Psoas muscle (tissue), 8 donors: ENCODE data around the gene ELP2. TPM values are rescaled to one million over a fixed set of nuclear protein-coding genes. Genes with fewer than 3 reads are reported as not detected.

Source experiments
- ATAC-seq, 4 donors: fragments of 200-7000 bp; cut with Tn5 transposase; one replicate each; pipeline ENCODE4 v1.9.1; 2020; ENCODE audit warnings: moderate library complexity in 3 of 4, mild to moderate bottlenecking in 2 of 4
- DNase-seq, 2 donors: peaks; one replicate each; pipeline ENCODE4 v3.0.0-alpha.2; 2020
- H3K27ac ChIP-seq: fragments of 200-600 bp; one replicate; pipeline ENCODE4 v1.8.0; 2022
- H3K27me3 ChIP-seq, 3 donors: fragments of 200-600 bp in 1 of 3; one replicate each; pipeline versions ENCODE4 v1.6.1 to v1.8.0; 2013 to 2022; ENCODE audit warnings: low read length in 2 of 3, mild to moderate bottlenecking in 2 of 3, moderate library complexity in 1 of 3; ENCODE audit not compliant: insufficient read depth in 3 of 3
- H3K36me3 ChIP-seq, 2 donors: fragments of 200-600 bp in 1 of 2; one replicate each; pipeline versions ENCODE4 v1.6.1 to v1.8.0; 2013 to 2022; ENCODE audit warnings: low read depth in 1 of 2, mild to moderate bottlenecking in 1 of 2, moderate library complexity in 1 of 2; ENCODE audit not compliant: insufficient read depth in 1 of 2
- H3K4me1 ChIP-seq: fragments of 200-600 bp; one replicate; pipeline ENCODE4 v1.8.0; 2022
- H3K4me3 ChIP-seq: fragments of 200-600 bp; one replicate; pipeline ENCODE4 v1.8.0; 2022; ENCODE audit warnings: mild to moderate bottlenecking
- H3K9me3 ChIP-seq: fragments of 200-600 bp; one replicate; pipeline ENCODE4 v1.8.0; 2022
- CTCF ChIP-seq: fragments of 200-600 bp; IDR thresholded peaks from one replicate; pipeline ENCODE4 v1.8.0; 2022; ENCODE audit warnings: antibody characterized with exemption
- WGBS, 3 donors: extraction: QIAGEN DNeasy Blood & Tissue Kit; methylation state at CpG; one replicate each; pipeline versions ENCODE4 v1.1.6 to v1.1.7; 2013; 5-methylcytosine and 5-hydroxymethylcytosine counted together
- intact Hi-C, 2 donors: fragments of 100-400 bp; cut with DNase I; formaldehyde crosslinking; loops; one replicate each; pipeline versions ENCODE4 v1.11.0 to v1.14.2; 2022
- polyA plus RNA-seq, 3 donors: library from polyadenylated mRNA; stranded (reverse); fragments of 200-250 nt; gene quantifications; one replicate each; pipeline ENCODE4 v1.2.3, GENCODE V29; 2013
- total RNA-seq, 4 donors: library from RNA; stranded (reverse); fragmentation: NEBNext Ultra II Directional in 2 of 4; extraction: Animal tissue kit (Norgen Biotek cat#: 25700) in 2 of 4; gene quantifications; one replicate each; pipeline versions ENCODE4 v1.2.1 to v1.2.4, GENCODE V29; 2021 to 2023
- donor health status: healthy with polysubstance abuse.
- donor health status: DM: no; HTN: no; CAD: no; lungs with moderate emphysema.
- donor health status: Bipolar disorder and iron deficiency.
- donor health status: healthy.
- donor health status: DM: yes; HTN: yes; CAD: no.
- donor health status: DM: no; HTN: no; CAD: no.
- donor health status: DM: no; HTN: no; CAD: no.
- donor health status: DM: yes; HTN: yes; CAD: no.

Gene ELP2
- total and polyA plus RNA-seq, 7 donors: 25.0 to 65.5 (median 54.7) TPM

GRCh38 chr18:36181441-36181840, 51.7 kb downstream of the ELP2 start:
- WGBS, 3 donors: 80 to 82% (median 81%) methylated on average over 6 of the region's 6 CpGs
- ATAC-seq: no peak

GRCh38 chr18:36181898-36182506, 52.3 kb downstream of the ELP2 start:
- no peaks in the 10 kb centered on the region for H3K4me1 ChIP-seq
- H3K36me3 ChIP-seq: peaks cover 0 to 6% of the 10 kb centered on the region in 2 donors
- TF ChIP-seq CTCF: no peak
- DNase-seq (no peak), ATAC-seq (no peak)
- H3K4me3 ChIP-seq: no peak overlapping the region
- intact Hi-C loops: loop anchor here in 1 of 2 donors (10.0 kb wide), 2 partner anchors 167 to 393 kb away; no protein-coding TSS in a partner anchor
- 83 to 88% (median 86%) methylated on average over 3 of the region's 3 CpGs for WGBS, 3 donors
- peaks cover 0 to 9% (median 0%) of the 10 kb centered on the region in 3 donors for H3K27me3 ChIP-seq
- H3K9me3 ChIP-seq: no peaks in the 10 kb centered on the region
- no peak overlapping the region for H3K27ac ChIP-seq

More at GRCh38 chr18:36181441-36181840, 51.7 kb downstream of the ELP2 start:
- Histone ChIP-seq H3K27ac (no peak overlapping the region), H3K36me3 (peaks cover 0 to 12% of the 10 kb centered on the region in 2 donors), H3K27me3 (peaks cover 0 to 9% (median 0%) of the 10 kb centered on the region in 3 donors), H3K4me3 (no peak overlapping the region), H3K4me1 (no peaks in the 10 kb centered on the region), H3K9me3 (no peaks in the 10 kb centered on the region)
- DNase-seq: no peak
- TF ChIP-seq CTCF: no peak
- intact Hi-C loops: loop anchor here in 1 of 2 donors (10.0 kb wide), 2 partner anchors 167 to 393 kb away; no protein-coding TSS in a partner anchor

DNA sequence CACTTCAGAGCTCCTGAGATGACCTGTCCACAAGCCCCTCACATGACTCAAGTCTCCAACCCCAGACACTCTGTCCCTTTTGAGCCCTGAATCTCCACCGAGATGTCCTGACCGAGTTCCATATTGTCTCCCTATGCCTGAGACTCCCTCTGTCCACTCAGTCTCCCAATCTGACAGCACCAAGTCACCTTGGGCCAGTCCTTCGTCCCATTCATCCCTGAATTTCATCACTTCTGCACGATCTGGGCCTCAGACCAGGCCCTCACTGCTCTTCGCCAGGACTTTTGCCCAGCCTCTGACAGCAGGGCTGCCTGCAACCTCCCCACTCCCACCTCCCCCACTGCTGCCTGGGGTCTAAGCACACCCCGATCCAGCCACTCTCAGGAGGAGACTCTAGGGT, 53.3 kb downstream of the ELP2 start:
- intact Hi-C loops: loop anchor here in 1 of 2 donors (10.0 kb wide), 2 partner anchors 168 to 392 kb away; no protein-coding TSS in a partner anchor
- Histone ChIP-seq H3K4me3 (no peak overlapping the region), H3K9me3 (no peaks in the 10 kb centered on the region), H3K36me3 (no peaks in the 10 kb centered on the region), H3K27ac (no peak overlapping the region), H3K4me1 (peaks cover 3% of the 10 kb centered on the region), H3K27me3 (peaks cover 0 to 9% (median 0%) of the 10 kb centered on the region in 3 donors)
- TF ChIP-seq CTCF: no peak
- ATAC-seq: no peak
- DNase-seq: no peak
- 85 to 89% (median 88%) methylated on average over 6 of the region's 6 CpGs for WGBS, 3 donors

GRCh38 chr18:36183987-36184386, 54.3 kb downstream of the ELP2 start:
- 79 to 94% (median 81%) methylated on average over 2 of the region's 2 CpGs for WGBS, 3 donors

More at GRCh38 chr18:36183987-36184386, 54.3 kb downstream of the ELP2 start:
- Histone ChIP-seq H3K36me3 (no peaks in the 10 kb centered on the region), H3K9me3 (no peaks in the 10 kb centered on the region), H3K27ac (no peak overlapping the region), H3K4me3 (no peak overlapping the region), H3K27me3 (peaks cover 0 to 9% (median 0%) of the 10 kb centered on the region in 3 donors), H3K4me1 (peaks cover 3% of the 10 kb centered on the region)
- no peak for TF ChIP-seq CTCF
- no peak for DNase-seq
- no peak for ATAC-seq
- intact Hi-C loops: loop anchor here in 1 of 2 donors (10.0 kb wide), 2 partner anchors 169 to 391 kb away; no protein-coding TSS in a partner anchor
